Vagina (tissue), 2 donors: ENCODE results near the gene ARID1B.

Experiments used
- CTCF ChIP-seq, 3 experiments: fragments of 450-650 bp in 2 of 3; fragments of 200-600 bp in 1 of 3; sonication (generic) in 1 of 3; IDR thresholded peaks; one replicate each; pipeline ENCODE4 v1.5.1; 2017 to 2019; ENCODE audit warnings: antibody characterized with exemption in 3 of 3, mild to moderate bottlenecking in 2 of 3, moderate library complexity in 2 of 3
- POLR2A ChIP-seq, 2 donors: fragments of 450-650 bp; IDR thresholded peaks; one replicate each; pipeline ENCODE4 v1.6.1; 2017; ENCODE audit warnings: antibody characterized with exemption in 2 of 2, mild to moderate bottlenecking in 2 of 2, moderate library complexity in 2 of 2
- POLR2AphosphoS5 ChIP-seq, 2 donors: sonication (generic); formaldehyde crosslinking; IDR thresholded peaks; one replicate each; pipeline ENCODE4 v1.9.0; 2017; ENCODE audit warnings: antibody characterized with exemption in 2 of 2, mild to moderate bottlenecking in 2 of 2, low read depth in 1 of 2; ENCODE audit not compliant: insufficient read depth in 1 of 2

GRCh38 chr6:156899532-156900135, 122.5 kb downstream of the ARID1B start:
- no peak for TF ChIP-seq POLR2A (IDR thresholded peaks at IDR 0.05)
- no peak for TF ChIP-seq CTCF (IDR thresholded peaks at IDR 0.05)
- no peak for TF ChIP-seq POLR2AphosphoS5 (IDR thresholded peaks at IDR 0.05; ENCODE audit: insufficient read depth in 1 of 2, low read depth in 1 of 2)
